Panc1 (cell line): ENCODE data around the gene ACTL10.

Experiments used
- POLR2AphosphoS5 ChIP-seq: IDR thresholded peaks from 2 replicates; pipeline ENCODE4 v1.6.1; 2012; ENCODE audit warnings: mild to moderate bottlenecking, low read depth, low read length, moderate library complexity
- SIN3A ChIP-seq: IDR thresholded peaks from 2 replicates; pipeline ENCODE4 v1.6.1; 2012; ENCODE audit warnings: low read depth, mild to moderate bottlenecking, low read length, moderate library complexity, borderline replicate concordance; ENCODE audit not compliant: insufficient read depth
- TF ChIP-seq, protein P1 (sequence below): fragments of 450-650 bp; IDR thresholded peaks from 2 replicates; pipeline ENCODE4 v1.5.1; 2017; ENCODE audit warnings: mild to moderate bottlenecking
- TF ChIP-seq, protein P2 (sequence below), 2 experiments: IDR thresholded peaks; 2 replicates each; pipeline ENCODE4 v1.6.1; 2011 to 2012; ENCODE audit warnings: low read depth in 2 of 2, control low read depth in 1 of 2, low read length in 1 of 2, mild to moderate bottlenecking in 1 of 2, moderate library complexity in 1 of 2; ENCODE audit not compliant: insufficient read depth in 1 of 2

DNA sequence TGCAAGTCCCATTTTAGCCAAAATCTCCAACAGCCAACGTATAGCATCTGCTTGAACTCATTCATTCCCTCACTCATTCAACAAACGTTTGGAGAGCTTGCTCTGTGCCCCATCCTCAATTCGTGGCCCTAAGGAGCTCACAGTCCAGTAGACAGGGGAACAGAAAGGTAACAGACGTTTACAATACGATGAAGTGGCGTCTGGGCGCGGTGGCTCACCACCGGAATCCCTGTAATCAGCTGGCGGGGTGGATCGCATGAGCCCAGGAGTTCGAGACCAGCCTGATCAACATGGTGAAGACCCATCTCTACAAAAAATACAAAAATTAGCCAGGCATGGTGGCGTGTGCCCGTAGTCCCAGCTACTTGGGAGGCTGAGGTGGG, 20.2 kb downstream of the ACTL10 start:
- TF ChIP-seq, protein P1, sequence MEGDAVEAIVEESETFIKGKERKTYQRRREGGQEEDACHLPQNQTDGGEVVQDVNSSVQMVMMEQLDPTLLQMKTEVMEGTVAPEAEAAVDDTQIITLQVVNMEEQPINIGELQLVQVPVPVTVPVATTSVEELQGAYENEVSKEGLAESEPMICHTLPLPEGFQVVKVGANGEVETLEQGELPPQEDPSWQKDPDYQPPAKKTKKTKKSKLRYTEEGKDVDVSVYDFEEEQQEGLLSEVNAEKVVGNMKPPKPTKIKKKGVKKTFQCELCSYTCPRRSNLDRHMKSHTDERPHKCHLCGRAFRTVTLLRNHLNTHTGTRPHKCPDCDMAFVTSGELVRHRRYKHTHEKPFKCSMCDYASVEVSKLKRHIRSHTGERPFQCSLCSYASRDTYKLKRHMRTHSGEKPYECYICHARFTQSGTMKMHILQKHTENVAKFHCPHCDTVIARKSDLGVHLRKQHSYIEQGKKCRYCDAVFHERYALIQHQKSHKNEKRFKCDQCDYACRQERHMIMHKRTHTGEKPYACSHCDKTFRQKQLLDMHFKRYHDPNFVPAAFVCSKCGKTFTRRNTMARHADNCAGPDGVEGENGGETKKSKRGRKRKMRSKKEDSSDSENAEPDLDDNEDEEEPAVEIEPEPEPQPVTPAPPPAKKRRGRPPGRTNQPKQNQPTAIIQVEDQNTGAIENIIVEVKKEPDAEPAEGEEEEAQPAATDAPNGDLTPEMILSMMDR, result no peak
- no peak for TF ChIP-seq POLR2AphosphoS5
- TF ChIP-seq, protein P2, sequence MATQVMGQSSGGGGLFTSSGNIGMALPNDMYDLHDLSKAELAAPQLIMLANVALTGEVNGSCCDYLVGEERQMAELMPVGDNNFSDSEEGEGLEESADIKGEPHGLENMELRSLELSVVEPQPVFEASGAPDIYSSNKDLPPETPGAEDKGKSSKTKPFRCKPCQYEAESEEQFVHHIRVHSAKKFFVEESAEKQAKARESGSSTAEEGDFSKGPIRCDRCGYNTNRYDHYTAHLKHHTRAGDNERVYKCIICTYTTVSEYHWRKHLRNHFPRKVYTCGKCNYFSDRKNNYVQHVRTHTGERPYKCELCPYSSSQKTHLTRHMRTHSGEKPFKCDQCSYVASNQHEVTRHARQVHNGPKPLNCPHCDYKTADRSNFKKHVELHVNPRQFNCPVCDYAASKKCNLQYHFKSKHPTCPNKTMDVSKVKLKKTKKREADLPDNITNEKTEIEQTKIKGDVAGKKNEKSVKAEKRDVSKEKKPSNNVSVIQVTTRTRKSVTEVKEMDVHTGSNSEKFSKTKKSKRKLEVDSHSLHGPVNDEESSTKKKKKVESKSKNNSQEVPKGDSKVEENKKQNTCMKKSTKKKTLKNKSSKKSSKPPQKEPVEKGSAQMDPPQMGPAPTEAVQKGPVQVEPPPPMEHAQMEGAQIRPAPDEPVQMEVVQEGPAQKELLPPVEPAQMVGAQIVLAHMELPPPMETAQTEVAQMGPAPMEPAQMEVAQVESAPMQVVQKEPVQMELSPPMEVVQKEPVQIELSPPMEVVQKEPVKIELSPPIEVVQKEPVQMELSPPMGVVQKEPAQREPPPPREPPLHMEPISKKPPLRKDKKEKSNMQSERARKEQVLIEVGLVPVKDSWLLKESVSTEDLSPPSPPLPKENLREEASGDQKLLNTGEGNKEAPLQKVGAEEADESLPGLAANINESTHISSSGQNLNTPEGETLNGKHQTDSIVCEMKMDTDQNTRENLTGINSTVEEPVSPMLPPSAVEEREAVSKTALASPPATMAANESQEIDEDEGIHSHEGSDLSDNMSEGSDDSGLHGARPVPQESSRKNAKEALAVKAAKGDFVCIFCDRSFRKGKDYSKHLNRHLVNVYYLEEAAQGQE (IDR thresholded peaks at IDR 0.05; ENCODE audit: insufficient read depth in 1 of 2, low read depth in 2 of 2, low read length in 1 of 2), result no peak
- no peak for TF ChIP-seq SIN3A
